Ecto neural progenitor cell (in vitro differentiated cells): ENCODE results near the gene NAGLU.

Experiments
- DNase-seq: peaks from one replicate; pipeline ENCODE4 v3.0.0-alpha.2; 2018; ENCODE audit warnings: low spot score

The NAGLU gene

DNA sequence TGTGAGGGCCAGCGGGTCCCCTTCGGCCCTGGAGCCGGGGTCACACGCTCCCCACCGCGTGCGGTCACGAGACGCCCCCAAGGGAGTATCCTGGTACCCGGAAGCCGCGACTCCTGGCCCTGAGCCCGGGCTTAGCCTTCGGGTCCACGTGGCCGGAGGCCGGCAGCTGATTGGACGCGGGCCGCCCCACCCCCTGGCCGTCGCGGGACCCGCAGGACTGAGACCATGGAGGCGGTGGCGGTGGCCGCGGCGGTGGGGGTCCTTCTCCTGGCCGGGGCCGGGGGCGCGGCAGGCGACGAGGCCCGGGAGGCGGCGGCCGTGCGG, at the start of gene NAGLU:
Gene NAGLU, plus strand, starts transcription at position 194 of the 324 bp plus-strand sequence. Its CDS starts 32 bp downstream, at position 226.
- peak; percentile 96 for DNase-seq

- no peak for DNase-seq
Measured at GRCh38 chr17:42488032-42488431, 48.0 kb upstream of the NAGLU start.

GRCh38 chr17:42493319-42493718, 42.7 kb upstream of the NAGLU start:
- DNase-seq, result no peak

DNA sequence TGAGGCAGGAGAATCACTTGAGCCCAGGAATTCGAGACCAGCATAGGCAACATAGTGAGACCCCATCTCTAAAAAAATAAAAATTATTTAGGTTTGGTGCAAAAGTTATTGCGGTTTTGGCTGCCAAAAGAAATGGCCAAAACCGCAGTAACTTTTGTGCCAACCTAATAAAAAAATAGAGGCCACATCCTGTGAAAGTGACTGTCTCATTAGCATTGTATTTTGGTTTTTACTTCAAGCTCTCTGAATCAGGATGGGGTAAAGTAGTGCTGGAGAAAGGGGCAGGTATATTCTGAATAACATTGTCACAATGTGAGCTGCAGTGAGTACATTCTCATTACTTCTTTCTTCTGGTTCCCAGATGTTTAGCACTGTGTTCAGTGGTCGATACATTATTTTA, 41.4 kb upstream of the NAGLU start:
- no peak for DNase-seq

DNA sequence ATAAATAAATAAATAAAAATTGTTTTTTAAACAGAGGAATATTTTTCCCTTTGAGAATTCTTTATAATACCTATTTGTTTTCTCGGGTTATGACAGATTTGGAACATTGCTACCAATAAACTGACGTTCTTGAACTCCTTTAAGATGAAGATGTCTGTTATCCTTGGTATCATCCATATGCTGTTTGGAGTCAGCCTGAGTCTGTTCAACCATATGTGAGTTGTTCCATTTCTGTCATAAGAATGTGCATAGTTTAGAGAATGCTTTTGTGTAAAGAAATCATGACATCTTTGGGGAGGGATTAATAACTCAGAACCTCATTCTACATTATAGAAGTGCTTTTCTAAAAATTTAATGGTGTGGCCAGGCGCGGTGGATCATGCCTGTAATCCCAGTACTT, 37.2 kb upstream of the NAGLU start:
- DNase-seq, result no peak

- no peak for DNase-seq
Measured at GRCh38 chr17:42502091-42502490, 34.0 kb upstream of the NAGLU start.

DNA sequence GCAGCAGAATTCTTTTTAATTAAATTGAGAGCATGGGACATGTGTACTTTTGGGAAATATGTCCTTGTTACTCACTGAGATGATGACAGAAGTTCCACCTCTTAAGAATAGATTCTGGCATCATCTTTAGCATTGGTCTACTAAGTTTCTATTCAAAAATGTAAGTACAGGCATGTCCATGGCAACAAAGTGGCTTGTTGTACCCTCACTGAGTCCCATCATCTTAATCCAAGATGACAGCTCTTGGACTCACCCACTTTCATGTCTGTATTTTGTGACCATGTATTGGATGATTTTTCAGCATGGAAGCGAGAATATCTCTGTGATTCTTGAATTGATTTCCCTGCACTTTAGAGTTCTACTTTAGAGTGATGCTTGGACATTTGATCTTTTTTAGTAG, 33.1 kb upstream of the NAGLU start:
- no peak for DNase-seq

GRCh38 chr17:42507671-42508070, 28.4 kb upstream of the NAGLU start:
- no peak for DNase-seq

DNA sequence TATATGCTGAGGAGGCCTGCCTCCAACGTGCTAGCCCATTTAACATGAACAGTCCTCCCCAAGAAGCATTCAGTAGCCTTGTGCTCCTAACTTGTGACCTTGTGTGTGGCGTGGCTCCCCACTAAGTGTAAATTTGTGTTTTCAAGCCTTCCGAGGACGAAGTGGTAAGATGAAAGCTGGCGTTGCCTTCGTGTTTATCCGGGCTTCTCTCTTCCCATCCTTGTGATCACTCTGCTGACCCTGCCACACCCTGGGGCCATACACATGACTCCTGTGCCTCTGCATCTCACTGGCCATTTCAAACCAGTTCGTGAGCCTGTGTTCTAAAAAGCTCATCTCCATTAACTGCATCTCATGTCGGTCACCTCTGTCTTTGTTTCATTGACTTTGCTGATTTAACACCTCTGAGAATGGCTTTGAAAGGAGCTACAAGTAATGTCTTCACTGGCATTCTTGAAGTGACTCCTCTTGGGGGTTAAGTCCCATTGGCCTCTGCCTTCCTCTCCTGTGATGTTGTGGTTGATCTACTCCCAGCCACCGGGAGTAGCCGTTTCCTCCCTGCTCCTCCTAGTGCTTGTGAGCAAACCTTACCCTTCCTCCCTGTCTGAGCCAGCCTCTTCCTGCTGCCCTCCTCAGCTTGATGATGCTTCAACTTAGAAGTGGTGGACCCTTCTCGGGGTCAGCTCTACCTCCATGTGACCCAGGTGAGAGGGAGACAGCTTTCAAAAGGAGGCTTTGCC, 27.4 kb upstream of the NAGLU start:
- DNase-seq, result no peak

GRCh38 chr17:42509409-42509808, 26.6 kb upstream of the NAGLU start:
- DNase-seq, result no peak

GRCh38 chr17:42509841-42510240, 26.2 kb upstream of the NAGLU start:
- no peak for DNase-seq

- no peak for DNase-seq
Measured at GRCh38 chr17:42512246-42512645, 23.8 kb upstream of the NAGLU start.

DNA sequence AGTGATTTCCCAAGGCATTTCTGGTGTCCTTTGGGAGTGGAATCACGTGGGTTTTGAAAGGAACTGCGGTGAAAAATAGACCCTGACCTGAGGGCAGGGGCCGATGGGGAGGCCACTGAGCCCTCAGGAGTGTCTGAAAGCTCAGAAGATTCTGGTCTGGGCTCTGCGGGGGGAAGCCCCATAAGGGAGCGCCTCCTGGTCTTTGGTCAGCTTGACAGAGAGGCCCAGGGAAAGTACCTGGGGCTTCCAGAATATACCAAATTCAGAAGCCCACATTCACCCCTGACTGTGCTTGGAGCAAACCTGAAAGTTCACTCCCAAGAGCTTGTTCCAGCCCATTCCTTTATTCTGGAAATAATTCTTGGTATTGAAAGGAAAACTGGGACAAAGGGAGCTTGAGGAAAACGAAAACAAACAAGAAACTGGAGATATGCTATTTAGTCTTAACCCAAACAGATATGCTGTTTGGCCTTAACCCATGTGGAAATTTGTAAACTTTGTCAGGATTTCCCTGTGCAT, 23.2 kb upstream of the NAGLU start:
- DNase-seq, result no peak

DNA sequence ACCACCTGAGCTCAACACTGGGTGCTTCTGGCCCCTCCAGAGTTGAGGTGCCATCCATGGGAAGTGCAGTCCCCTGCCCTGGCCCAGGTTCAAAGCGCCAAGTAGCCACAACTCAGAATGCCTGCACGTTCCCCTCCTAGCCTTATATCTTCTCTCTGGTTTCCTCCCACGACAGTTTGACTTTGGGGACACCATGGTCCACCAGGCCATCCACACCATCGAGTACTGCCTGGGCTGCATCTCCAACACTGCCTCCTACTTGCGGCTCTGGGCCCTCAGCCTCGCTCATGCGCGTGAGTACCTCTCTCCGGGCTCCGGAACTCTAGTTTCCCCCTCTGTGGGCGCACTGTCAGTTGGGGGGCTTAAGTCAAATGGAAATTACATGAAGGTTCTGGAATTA, 22.4 kb upstream of the NAGLU start:
- DNase-seq, result no peak

DNA sequence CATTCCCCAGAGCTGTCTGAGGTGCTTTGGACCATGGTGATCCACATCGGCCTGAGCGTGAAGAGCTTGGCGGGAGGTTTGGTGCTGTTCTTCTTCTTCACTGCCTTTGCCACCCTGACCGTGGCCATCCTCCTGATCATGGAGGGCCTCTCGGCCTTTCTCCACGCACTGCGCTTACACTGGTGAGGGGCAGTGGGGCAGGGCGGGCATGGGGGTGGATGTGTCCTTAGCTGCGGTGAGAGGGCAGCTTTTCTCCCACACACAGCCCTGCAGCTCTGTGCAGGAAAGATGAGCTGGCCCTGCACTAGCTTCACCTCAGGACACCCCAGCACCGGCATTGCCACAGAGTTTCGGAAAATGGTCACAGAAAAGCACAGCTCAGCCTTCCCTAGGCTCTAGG, 21.8 kb upstream of the NAGLU start:
- DNase-seq, result no peak

GRCh38 chr17:42514867-42515266, 21.2 kb upstream of the NAGLU start:
- no peak for DNase-seq

DNA sequence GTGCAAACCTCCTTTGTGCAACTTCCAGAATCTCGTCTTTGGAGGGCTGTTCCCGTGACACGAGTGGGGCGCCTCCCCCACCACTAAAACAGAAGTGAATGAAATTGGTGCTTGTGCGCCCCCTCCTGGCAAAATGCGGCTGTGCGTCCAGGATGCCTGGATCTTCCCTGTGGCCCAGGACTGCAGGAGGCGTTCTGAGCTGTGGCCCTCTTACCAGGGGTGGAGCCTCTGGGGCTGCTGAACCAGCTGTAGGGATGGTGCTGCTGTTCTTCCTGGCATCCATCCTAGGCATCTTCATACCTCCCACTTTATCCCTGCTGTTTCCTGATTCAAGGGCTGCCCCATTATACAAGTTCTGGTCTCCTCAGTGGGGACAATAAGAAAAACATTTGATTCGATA, 18.5 kb upstream of the NAGLU start:
- peak; percentile 90 for DNase-seq

DNA sequence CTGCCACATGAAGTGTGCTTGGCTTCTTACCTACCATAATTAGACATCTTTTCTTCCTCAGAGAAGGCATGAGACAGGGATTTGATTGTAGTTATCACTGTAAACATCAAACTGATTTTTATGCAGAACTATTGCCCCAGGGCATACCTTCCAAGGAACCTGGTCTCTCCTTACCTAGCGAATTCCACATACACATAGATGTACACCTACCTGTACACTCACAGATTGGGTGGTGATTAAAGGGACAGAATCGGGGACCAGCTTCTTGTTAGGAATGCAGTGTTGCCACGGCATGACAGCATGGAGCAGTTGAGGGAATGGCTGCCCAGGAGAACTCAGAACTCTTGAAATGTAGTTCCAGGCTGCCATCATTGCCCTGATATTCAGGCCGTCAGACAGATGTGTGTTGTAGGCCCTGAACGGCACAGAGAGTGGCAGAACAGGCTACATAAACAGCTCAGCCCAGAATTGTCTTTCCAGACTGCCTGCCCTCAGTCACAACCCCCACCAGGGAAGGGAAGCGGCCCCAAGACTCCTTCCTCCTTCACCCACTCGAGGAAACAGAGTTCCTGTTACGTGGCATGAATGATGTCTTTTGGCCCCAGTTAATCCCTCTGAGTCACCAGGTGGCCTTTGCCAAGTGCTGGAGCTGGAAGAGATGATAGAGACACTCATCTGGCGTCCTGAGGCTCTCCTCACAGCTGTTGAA, 17.8 kb upstream of the NAGLU start:
- DNase-seq, result no peak

DNA sequence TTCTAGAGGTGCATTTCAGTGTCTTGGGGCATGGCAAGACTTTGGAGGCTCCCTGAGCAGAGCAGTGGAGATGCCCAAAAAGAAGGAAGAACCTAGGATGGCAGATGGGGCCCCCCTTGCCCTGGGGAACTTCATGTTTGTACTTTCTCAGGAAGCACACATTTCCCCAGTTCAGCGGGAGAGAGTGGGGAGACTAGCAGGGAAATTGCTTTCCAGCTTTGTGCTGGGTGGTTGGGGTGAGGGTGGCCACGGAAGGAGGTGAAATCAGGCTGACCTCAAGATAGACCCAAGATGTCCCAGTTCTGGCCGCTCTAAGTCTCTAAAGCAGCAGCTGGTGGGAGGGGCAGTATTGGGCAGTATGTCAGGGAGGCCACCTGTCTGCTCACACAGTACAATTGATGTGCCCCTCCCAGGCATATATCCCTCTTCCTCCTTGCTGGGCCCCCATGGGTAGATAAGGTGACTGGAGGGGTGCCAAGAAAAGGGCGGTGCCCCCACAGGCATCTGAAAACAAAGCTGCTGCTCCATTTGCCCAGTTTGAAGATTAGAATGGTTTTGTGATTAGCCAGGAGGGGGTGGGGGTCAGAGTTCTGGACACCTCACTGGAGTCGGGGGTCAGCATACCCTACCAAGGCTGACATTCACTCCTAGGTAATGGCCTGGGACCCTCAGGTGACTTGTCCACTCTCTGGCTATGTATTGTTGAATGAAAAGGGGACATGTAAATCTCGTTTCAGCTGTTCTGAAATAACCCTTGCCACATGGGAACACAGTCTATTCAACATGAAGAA, 17.1 kb upstream of the NAGLU start:
- DNase-seq, result no peak

DNA sequence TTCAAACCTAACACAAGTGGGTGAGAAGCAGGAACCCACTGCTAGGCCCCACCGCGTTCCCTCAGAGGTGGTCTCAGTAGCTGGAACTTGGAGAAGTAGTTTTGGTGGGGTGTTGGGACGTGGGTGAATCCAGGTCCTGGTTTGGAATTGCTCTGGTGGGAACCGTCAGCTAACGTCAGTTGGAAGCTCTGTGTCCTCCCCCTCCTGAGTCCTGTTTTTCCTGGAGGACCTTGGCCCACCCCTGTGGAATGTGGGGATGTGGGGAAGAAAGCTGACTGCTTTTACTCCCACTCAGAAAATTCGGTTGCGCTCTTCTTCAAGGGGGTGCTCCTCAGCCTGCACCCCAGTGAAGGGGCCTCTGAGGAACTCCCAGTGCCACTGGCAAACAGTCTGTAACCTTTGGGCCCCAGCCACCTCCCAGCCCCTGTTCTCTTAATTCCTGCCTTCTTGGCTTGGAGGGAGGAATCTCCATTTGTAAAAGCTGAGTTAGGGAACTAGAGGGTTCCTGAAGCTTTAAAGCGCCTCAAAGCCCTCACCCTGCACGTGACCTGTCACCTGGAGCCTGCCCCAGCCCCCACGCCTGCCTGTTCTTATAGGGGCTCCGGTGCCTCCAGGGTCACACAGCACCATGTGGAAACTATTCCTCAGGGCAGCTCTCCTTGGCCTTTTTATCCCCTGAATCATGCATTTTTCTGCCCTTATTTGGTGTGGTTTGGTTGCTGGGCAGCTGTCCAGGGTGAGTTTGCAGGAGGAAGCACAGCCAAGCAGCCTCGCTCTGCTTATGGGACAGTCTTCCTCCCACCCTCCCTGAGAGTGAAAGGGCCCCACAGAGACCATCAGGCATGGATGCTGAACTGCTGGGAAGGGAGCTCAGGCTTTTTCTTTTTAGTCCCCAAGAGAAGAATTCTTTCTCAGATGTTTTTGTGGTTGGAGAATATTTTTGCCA, 16.2 kb upstream of the NAGLU start:
- peak; percentile 90 for DNase-seq

- no peak for DNase-seq
Measured at GRCh38 chr17:42520540-42520951, 15.5 kb upstream of the NAGLU start.

DNA sequence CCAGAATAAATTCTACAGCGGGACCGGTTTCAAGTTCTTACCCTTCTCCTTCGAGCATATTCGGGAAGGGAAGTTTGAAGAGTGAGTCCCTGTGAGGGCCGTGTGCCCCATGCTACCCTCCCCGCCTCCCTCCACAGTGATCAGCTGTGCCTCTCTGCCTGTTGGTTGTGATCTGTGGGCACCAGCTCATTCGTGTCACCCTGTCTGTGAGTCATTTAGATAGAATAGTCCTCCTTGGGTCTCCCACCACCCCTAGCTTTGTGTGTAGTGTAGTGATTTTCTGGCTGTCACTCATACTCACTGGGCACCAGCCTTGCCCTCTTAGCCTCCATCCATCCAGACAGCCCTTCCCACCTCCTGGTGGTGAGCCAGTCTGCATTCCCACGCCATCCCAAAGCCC, 15.0 kb upstream of the NAGLU start:
- no peak for DNase-seq
